Activated T-helper 17 cell treated with anti-CD3 and anti-CD28 coated beads, Interleukin-2, amount 50 U/mL, for 72 hours (primary cell): ENCODE measurements around the gene FUT9. TPM values are rescaled to one million over a fixed set of nuclear protein-coding genes. Genes with fewer than 3 reads are reported as not detected.

Experiments
- ATAC-seq: fragments of 150-1000 bp; cut with Tn5 transposase; replicated peaks from 2 replicates; pipeline ENCODE4 v1.10.0; 2021; ENCODE audit warnings: mild to moderate bottlenecking, moderate library complexity
- H3K27ac Mint-ChIP-seq: one replicate; pipeline ENCODE4 v1.8.0; 2022; ENCODE audit warnings: mixed read lengths
- H3K27me3 Mint-ChIP-seq: one replicate; pipeline ENCODE4 v1.8.0; 2022; ENCODE audit warnings: mixed read lengths
- H3K36me3 Mint-ChIP-seq: one replicate; pipeline ENCODE4 v1.8.0; 2022; ENCODE audit warnings: low read depth, mild to moderate bottlenecking, mixed read lengths
- H3K4me1 Mint-ChIP-seq: one replicate; pipeline ENCODE4 v1.8.0; 2022; ENCODE audit warnings: mixed read lengths
- H3K4me3 Mint-ChIP-seq: one replicate; pipeline ENCODE4 v1.8.0; 2022; ENCODE audit warnings: mild to moderate bottlenecking, mixed read lengths
- H3K9me3 Mint-ChIP-seq: one replicate; pipeline ENCODE4 v1.8.0; 2022; ENCODE audit warnings: mixed read lengths
- total RNA-seq, 2 donors: library from RNA; stranded (reverse); gene quantifications; one replicate each; pipeline ENCODE4 v1.2.3, GENCODE V29; 2022

Gene FUT9
- total RNA-seq, 2 donors from 2014 or later: not detected

- Mint-ChIP-seq H3K36me3 (no peaks in the 10 kb centered on the region), H3K9me3 (no peaks in the 10 kb centered on the region), H3K27me3 (no peaks in the 10 kb centered on the region), H3K27ac (no peak overlapping the region), H3K4me1 (no peaks in the 10 kb centered on the region), H3K4me3 (no peak overlapping the region)
- ATAC-seq: no peak
Observed at GRCh38 chr6:96101564-96101963, 85.8 kb downstream of the FUT9 start.

- ATAC-seq: no peak
- H3K36me3 Mint-ChIP-seq: no peaks in the 10 kb centered on the region
- no peak overlapping the region for H3K27ac Mint-ChIP-seq
- no peaks in the 10 kb centered on the region for H3K4me1 Mint-ChIP-seq
- H3K4me3 Mint-ChIP-seq: no peak overlapping the region
- no peaks in the 10 kb centered on the region for H3K27me3 Mint-ChIP-seq
- H3K9me3 Mint-ChIP-seq: peaks cover 5% of the 10 kb centered on the region
Observed at GRCh38 chr6:96104910-96105309, 89.1 kb downstream of the FUT9 start.

GRCh38 chr6:96110878-96111277 is 95.1 kb downstream of the FUT9 start:
- H3K4me3 Mint-ChIP-seq: no peak overlapping the region
- H3K27me3 Mint-ChIP-seq: no peaks in the 10 kb centered on the region
- no peaks in the 10 kb centered on the region for H3K4me1 Mint-ChIP-seq
- peaks cover 8% of the 10 kb centered on the region for H3K9me3 Mint-ChIP-seq
- H3K27ac Mint-ChIP-seq: no peak overlapping the region
- ATAC-seq: no peak
- no peaks in the 10 kb centered on the region for H3K36me3 Mint-ChIP-seq

- no peaks in the 10 kb centered on the region for H3K4me1 Mint-ChIP-seq
- peaks cover 6% of the 10 kb centered on the region for H3K9me3 Mint-ChIP-seq
- no peak overlapping the region for H3K27ac Mint-ChIP-seq
- no peak overlapping the region for H3K4me3 Mint-ChIP-seq
- ATAC-seq: no peak
- no peaks in the 10 kb centered on the region for H3K27me3 Mint-ChIP-seq
- no peaks in the 10 kb centered on the region for H3K36me3 Mint-ChIP-seq
Observed at GRCh38 chr6:96116674-96117073, 100.9 kb downstream of the FUT9 start.

- ATAC-seq: no peak
- Mint-ChIP-seq H3K27me3 (no peaks in the 10 kb centered on the region), H3K4me3 (no peak overlapping the region), H3K9me3 (no peaks in the 10 kb centered on the region), H3K27ac (no peak overlapping the region), H3K4me1 (no peaks in the 10 kb centered on the region), H3K36me3 (no peaks in the 10 kb centered on the region)
Observed at GRCh38 chr6:96124778-96125177, 109.0 kb downstream of the FUT9 start.

- Mint-ChIP-seq H3K27me3 (no peaks in the 10 kb centered on the region), H3K36me3 (no peaks in the 10 kb centered on the region), H3K4me1 (no peaks in the 10 kb centered on the region), H3K9me3 (no peaks in the 10 kb centered on the region), H3K4me3 (no peak overlapping the region), H3K27ac (no peak overlapping the region)
- ATAC-seq: no peak
Observed at GRCh38 chr6:96138406-96138805, 122.6 kb downstream of the FUT9 start.

- H3K4me3 Mint-ChIP-seq: no peak overlapping the region
- no peaks in the 10 kb centered on the region for H3K4me1 Mint-ChIP-seq
- no peak overlapping the region for H3K27ac Mint-ChIP-seq
- no peak for ATAC-seq
- no peaks in the 10 kb centered on the region for H3K36me3 Mint-ChIP-seq
- no peaks in the 10 kb centered on the region for H3K9me3 Mint-ChIP-seq
- no peaks in the 10 kb centered on the region for H3K27me3 Mint-ChIP-seq
Observed at GRCh38 chr6:96142142-96142541, 126.4 kb downstream of the FUT9 start.

- ATAC-seq: no peak
- Mint-ChIP-seq H3K27me3 (peaks cover 4% of the 10 kb centered on the region), H3K4me3 (no peak overlapping the region), H3K27ac (no peak overlapping the region), H3K4me1 (no peaks in the 10 kb centered on the region), H3K9me3 (no peaks in the 10 kb centered on the region), H3K36me3 (no peaks in the 10 kb centered on the region)
Observed at GRCh38 chr6:96150431-96150830, 134.7 kb downstream of the FUT9 start.

GRCh38 chr6:96151707-96152106 is 135.9 kb downstream of the FUT9 start:
- no peak for ATAC-seq
- H3K27me3 Mint-ChIP-seq: peaks cover 4% of the 10 kb centered on the region
- H3K4me3 Mint-ChIP-seq: no peak overlapping the region
- no peaks in the 10 kb centered on the region for H3K9me3 Mint-ChIP-seq
- H3K27ac Mint-ChIP-seq: no peak overlapping the region
- no peaks in the 10 kb centered on the region for H3K36me3 Mint-ChIP-seq
- no peaks in the 10 kb centered on the region for H3K4me1 Mint-ChIP-seq

GRCh38 chr6:96152114-96152708 is 136.4 kb downstream of the FUT9 start:
- Mint-ChIP-seq H3K27ac (no peak overlapping the region), H3K9me3 (no peaks in the 10 kb centered on the region), H3K4me1 (no peaks in the 10 kb centered on the region), H3K36me3 (no peaks in the 10 kb centered on the region), H3K4me3 (no peak overlapping the region), H3K27me3 (peaks cover 4% of the 10 kb centered on the region)
- ATAC-seq: no peak

GRCh38 chr6:96153775-96154174 is 138.0 kb downstream of the FUT9 start:
- no peak overlapping the region for H3K27ac Mint-ChIP-seq
- H3K36me3 Mint-ChIP-seq: no peaks in the 10 kb centered on the region
- H3K27me3 Mint-ChIP-seq: peaks cover 4% of the 10 kb centered on the region
- H3K4me1 Mint-ChIP-seq: no peaks in the 10 kb centered on the region
- peak; percentile 29 for ATAC-seq
- H3K9me3 Mint-ChIP-seq: no peaks in the 10 kb centered on the region
- H3K4me3 Mint-ChIP-seq: no peak overlapping the region

GRCh38 chr6:96156425-96156824 is 140.7 kb downstream of the FUT9 start:
- Mint-ChIP-seq H3K4me3 (no peak overlapping the region), H3K27me3 (no peaks in the 10 kb centered on the region), H3K27ac (no peak overlapping the region), H3K4me1 (no peaks in the 10 kb centered on the region), H3K36me3 (no peaks in the 10 kb centered on the region), H3K9me3 (no peaks in the 10 kb centered on the region)
- no peak for ATAC-seq

- no peaks in the 10 kb centered on the region for H3K27me3 Mint-ChIP-seq
- no peaks in the 10 kb centered on the region for H3K36me3 Mint-ChIP-seq
- no peaks in the 10 kb centered on the region for H3K9me3 Mint-ChIP-seq
- peak; percentile 32 for ATAC-seq
- H3K4me1 Mint-ChIP-seq: no peaks in the 10 kb centered on the region
- peak overlapping the region; percentile 34 for H3K4me3 Mint-ChIP-seq
- H3K27ac Mint-ChIP-seq: no peak overlapping the region
Observed at GRCh38 chr6:96157018-96157565, 141.3 kb downstream of the FUT9 start.

GRCh38 chr6:96162711-96163120 is 146.9 kb downstream of the FUT9 start:
- ATAC-seq: no peak
- no peak overlapping the region for H3K27ac Mint-ChIP-seq
- no peaks in the 10 kb centered on the region for H3K4me1 Mint-ChIP-seq
- H3K4me3 Mint-ChIP-seq: no peak overlapping the region
- peaks cover 3% of the 10 kb centered on the region for H3K9me3 Mint-ChIP-seq
- no peaks in the 10 kb centered on the region for H3K27me3 Mint-ChIP-seq
- H3K36me3 Mint-ChIP-seq: no peaks in the 10 kb centered on the region

- Mint-ChIP-seq H3K4me1 (no peaks in the 10 kb centered on the region), H3K27me3 (peaks cover 6% of the 10 kb centered on the region)
Observed at GRCh38 chr6:96164802-96165201, 149.0 kb downstream of the FUT9 start.

GRCh38 chr6:96171112-96171511 is 155.3 kb downstream of the FUT9 start:
- Mint-ChIP-seq H3K4me3 (no peak overlapping the region), H3K9me3 (peaks cover 8% of the 10 kb centered on the region), H3K27me3 (peaks cover 6% of the 10 kb centered on the region), H3K27ac (no peak overlapping the region), H3K4me1 (no peaks in the 10 kb centered on the region), H3K36me3 (no peaks in the 10 kb centered on the region)
- no peak for ATAC-seq

More at GRCh38 chr6:96164802-96165201, 149.0 kb downstream of the FUT9 start:
- Mint-ChIP-seq H3K27ac (no peak overlapping the region), H3K9me3 (peaks cover 8% of the 10 kb centered on the region), H3K4me3 (no peak overlapping the region), H3K36me3 (no peaks in the 10 kb centered on the region)
- no peak for ATAC-seq
